ENCODE measurements around the gene USP47. TPM values are rescaled to one million over a fixed set of nuclear protein-coding genes. Genes with fewer than 3 reads are reported as not detected.

The USP47 gene
- total RNA-seq, 1 experiment from 2014 or later: 45.2 TPM

DNA sequence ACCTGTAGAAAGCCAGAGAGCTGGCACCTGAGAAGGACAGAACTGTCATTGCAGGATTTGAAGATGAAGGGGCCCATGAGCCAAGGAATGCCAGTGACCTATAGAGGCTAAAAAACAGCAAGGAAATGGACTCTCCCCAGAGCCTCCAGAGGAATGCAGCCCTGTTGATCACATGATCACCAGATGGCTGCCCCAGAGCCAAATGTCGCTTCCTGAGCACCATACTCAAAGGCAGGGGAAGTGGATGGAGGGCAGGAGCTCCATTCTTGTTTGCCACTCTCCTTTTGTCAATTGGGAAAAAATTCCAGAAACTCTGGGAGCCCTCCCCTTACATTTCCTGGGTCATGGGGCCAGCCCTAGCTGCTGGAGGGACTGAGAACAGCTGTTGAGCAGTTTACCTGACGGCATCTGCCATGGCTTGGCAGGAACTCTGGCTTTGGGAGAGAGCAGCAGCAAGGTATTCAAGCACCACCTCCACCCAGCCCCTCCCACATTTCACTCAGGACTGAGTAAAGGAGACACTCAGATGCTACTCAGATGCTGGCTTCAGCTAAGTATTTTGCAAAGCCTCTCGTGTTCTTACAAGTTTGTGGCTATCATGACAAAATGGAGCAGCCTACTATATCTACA lies 119.7 kb downstream of the USP47 start:
- intact Hi-C loops (cut with micrococcal nuclease): no loop called here
- no peaks in the 10 kb centered on the region for H3K79me2 ChIP-seq (ENCODE audit: low read length)
- ATAC-seq: no peak
- BruUV-seq (replicated peaks): no TSS peak
- H3K9ac ChIP-seq (ENCODE audit: low read length): no peak overlapping the region
- H3K27me3 ChIP-seq (ENCODE audit: low read length): no peaks in the 10 kb centered on the region
- H3K9me2 ChIP-seq (replicated peaks; ENCODE audit: low read length): no peaks in the 10 kb centered on the region
- H3K9me3 ChIP-seq (ENCODE audit: low read length): no peaks in the 10 kb centered on the region
- H3K27ac ChIP-seq (ENCODE audit: low read length): no peak overlapping the region
- H3K4me1 ChIP-seq (ENCODE audit: insufficient read depth, low read length): no peaks in the 10 kb centered on the region; the same call in 1 of the 2 replicates
- no peak for DNase-seq
- H3F3A ChIP-seq (ENCODE audit: low read length, unreplicated experiment): no peaks in the 10 kb centered on the region
- TF ChIP-seq, protein P1, sequence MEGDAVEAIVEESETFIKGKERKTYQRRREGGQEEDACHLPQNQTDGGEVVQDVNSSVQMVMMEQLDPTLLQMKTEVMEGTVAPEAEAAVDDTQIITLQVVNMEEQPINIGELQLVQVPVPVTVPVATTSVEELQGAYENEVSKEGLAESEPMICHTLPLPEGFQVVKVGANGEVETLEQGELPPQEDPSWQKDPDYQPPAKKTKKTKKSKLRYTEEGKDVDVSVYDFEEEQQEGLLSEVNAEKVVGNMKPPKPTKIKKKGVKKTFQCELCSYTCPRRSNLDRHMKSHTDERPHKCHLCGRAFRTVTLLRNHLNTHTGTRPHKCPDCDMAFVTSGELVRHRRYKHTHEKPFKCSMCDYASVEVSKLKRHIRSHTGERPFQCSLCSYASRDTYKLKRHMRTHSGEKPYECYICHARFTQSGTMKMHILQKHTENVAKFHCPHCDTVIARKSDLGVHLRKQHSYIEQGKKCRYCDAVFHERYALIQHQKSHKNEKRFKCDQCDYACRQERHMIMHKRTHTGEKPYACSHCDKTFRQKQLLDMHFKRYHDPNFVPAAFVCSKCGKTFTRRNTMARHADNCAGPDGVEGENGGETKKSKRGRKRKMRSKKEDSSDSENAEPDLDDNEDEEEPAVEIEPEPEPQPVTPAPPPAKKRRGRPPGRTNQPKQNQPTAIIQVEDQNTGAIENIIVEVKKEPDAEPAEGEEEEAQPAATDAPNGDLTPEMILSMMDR (conservative IDR thresholded peaks at IDR 0.05; ENCODE audit: low read depth, low read length): no peak
- TF ChIP-seq EZH2phosphoT487 (IDR thresholded peaks at IDR 0.05; ENCODE audit: borderline replicate concordance, low read length): no peak
- no peak for TF ChIP-seq EZH2 (IDR thresholded peaks at IDR 0.05; ENCODE audit: low read length, unreplicated experiment)
- H4K20me1 ChIP-seq (ENCODE audit: low read length): no peaks in the 10 kb centered on the region
- ChIA-PET CTCF (interaction anchor here (0.7 kb wide), 1 partner anchor 15 kb away, joined by 3 read pairs; no protein-coding TSS in a partner anchor), POLR2A (ENCODE audit: unreplicated experiment) (no interaction called here)
- no peak overlapping the region for H3K4me3 ChIP-seq (ENCODE audit: low read length)
- H3K4me2 ChIP-seq (ENCODE audit: low read length): no peak overlapping the region
- peaks cover 6% of the 10 kb centered on the region for H3K36me3 ChIP-seq (ENCODE audit: low read depth, low read length)
- no peak overlapping the region for H2AFZ ChIP-seq (ENCODE audit: low read length)

DNA sequence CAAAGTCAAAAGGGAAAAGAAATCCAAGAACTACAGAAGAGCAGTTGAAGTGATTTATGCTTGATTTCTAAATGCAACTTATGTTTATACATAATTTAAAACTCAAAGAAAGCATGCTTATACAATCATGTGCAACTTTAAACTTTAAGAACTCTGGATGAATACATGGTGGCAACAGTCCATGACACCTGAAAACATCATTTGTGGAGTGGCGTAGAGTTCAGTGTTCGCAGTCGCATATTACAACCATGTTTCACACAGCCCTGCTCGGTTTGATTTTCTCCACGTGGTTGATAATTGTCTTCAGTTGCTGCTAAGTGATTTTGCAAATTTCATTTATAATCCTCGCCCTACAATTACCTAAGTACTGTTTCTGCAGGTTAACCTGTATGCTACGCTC lies 121.3 kb downstream of the USP47 start:
- CTCF ChIA-PET: no interaction called here

More for the DNA sequence above, 121.3 kb downstream of the USP47 start:
- Histone ChIP-seq H3K27ac (ENCODE audit: low read length) (no peak overlapping the region), H2AFZ (ENCODE audit: low read length) (no peak overlapping the region), H3K4me1 (ENCODE audit: insufficient read depth, low read length) (no peaks in the 10 kb centered on the region; the same call in 1 of the 2 replicates), H3K9me3 (ENCODE audit: low read length) (no peaks in the 10 kb centered on the region), H3K27me3 (ENCODE audit: low read length) (no peaks in the 10 kb centered on the region), H3K9ac (ENCODE audit: low read length) (no peak overlapping the region), H3K4me3 (ENCODE audit: low read length) (no peak overlapping the region), H3K4me2 (ENCODE audit: low read length) (no peak overlapping the region), H3K36me3 (ENCODE audit: low read depth, low read length) (no peaks in the 10 kb centered on the region), H4K20me1 (ENCODE audit: low read length) (no peaks in the 10 kb centered on the region), H3F3A (ENCODE audit: low read length, unreplicated experiment) (no peaks in the 10 kb centered on the region), H3K79me2 (ENCODE audit: low read length) (no peaks in the 10 kb centered on the region), H3K9me2 (replicated peaks; ENCODE audit: low read length) (no peaks in the 10 kb centered on the region)
- no peak for ATAC-seq
- POLR2A ChIA-PET (ENCODE audit: unreplicated experiment): no interaction called here
- TF ChIP-seq EZH2 (IDR thresholded peaks at IDR 0.05; ENCODE audit: low read length, unreplicated experiment) (no peak), EZH2phosphoT487 (IDR thresholded peaks at IDR 0.05; ENCODE audit: borderline replicate concordance, low read length) (no peak)
- TF ChIP-seq, protein P1 (conservative IDR thresholded peaks at IDR 0.05; ENCODE audit: low read depth, low read length): no peak
- DNase-seq: no peak
- intact Hi-C loops (cut with micrococcal nuclease): no loop called here
- BruUV-seq (replicated peaks): no TSS peak

Data from PC-3 (cell line).